ENCODE measurements around the gene KRT83. TPM values are rescaled to one million over a fixed set of nuclear protein-coding genes. Genes with fewer than 3 reads are reported as not detected.

Gene KRT83
- total and polyA plus RNA-seq, 2 donors (not counting 1 experiment from before 2014, with no cell fraction given): not detected

DNA sequence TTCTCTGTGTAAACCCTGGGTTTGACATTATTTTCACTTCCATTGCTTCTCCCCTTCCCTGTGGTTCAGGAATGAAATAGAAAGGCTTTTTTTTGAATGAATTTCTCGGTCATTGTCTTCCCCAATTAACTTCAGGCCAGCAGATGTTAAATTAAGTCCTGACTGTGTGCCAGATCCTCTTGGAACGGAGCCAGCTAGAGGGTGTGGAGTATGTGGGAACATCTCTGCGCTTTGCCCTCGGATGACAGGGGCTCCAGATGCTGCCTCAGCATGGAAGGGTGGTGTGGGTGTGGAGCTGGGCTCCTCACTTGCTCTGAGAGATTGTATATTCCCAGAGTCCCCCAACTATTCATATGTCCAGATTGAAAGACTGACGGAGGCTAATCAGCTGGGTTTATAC lies 33.0 kb upstream of the KRT83 start:
- Histone ChIP-seq H3K4me1 (ENCODE audit: control insufficient read depth, extremely low read depth, insufficient read depth, low read length) (no peaks in the 10 kb centered on the region), H4K20me1 (ENCODE audit: control insufficient read depth, extremely low read depth, insufficient read depth, low read length) (no peaks in the 10 kb centered on the region), H3K4me3 (replicated peaks in 1 of 4; ENCODE audit: control extremely low read depth in 1 of 4, insufficient read depth in 1 of 4, low read depth in 3 of 4, low read length in 4 of 4) (no peak overlapping the region), H3K9me3 (ENCODE audit: control insufficient read depth, insufficient read depth, low read depth, low read length) (no peaks in the 10 kb centered on the region), H3K79me2 (ENCODE audit: control insufficient read depth, insufficient read depth, low read length) (no peaks in the 10 kb centered on the region), H2AFZ (ENCODE audit: low read length) (no peak overlapping the region), H3K36me3 (ENCODE audit: control insufficient read depth, insufficient read depth, low read length) (no peaks in the 10 kb centered on the region), H3K4me2 (ENCODE audit: extremely low read depth, insufficient read depth, low read length) (no peak overlapping the region), H3K9ac (ENCODE audit: insufficient read depth, low read length) (no peak overlapping the region), H3K27me3 (ENCODE audit: control insufficient read depth, insufficient read depth, low read length) (peaks cover 7% of the 10 kb centered on the region), H3K27ac (ENCODE audit: insufficient read depth, low read length) (no peak overlapping the region)
- TF ChIP-seq, protein P1, sequence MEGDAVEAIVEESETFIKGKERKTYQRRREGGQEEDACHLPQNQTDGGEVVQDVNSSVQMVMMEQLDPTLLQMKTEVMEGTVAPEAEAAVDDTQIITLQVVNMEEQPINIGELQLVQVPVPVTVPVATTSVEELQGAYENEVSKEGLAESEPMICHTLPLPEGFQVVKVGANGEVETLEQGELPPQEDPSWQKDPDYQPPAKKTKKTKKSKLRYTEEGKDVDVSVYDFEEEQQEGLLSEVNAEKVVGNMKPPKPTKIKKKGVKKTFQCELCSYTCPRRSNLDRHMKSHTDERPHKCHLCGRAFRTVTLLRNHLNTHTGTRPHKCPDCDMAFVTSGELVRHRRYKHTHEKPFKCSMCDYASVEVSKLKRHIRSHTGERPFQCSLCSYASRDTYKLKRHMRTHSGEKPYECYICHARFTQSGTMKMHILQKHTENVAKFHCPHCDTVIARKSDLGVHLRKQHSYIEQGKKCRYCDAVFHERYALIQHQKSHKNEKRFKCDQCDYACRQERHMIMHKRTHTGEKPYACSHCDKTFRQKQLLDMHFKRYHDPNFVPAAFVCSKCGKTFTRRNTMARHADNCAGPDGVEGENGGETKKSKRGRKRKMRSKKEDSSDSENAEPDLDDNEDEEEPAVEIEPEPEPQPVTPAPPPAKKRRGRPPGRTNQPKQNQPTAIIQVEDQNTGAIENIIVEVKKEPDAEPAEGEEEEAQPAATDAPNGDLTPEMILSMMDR (conservative IDR thresholded peaks at IDR 0.05 in 1 of 2, IDR thresholded peaks at IDR 0.05 in 1 of 2; ENCODE audit: low read depth in 1 of 2, low read length in 2 of 2): no peak
- TF ChIP-seq EZH2 (IDR thresholded peaks at IDR 0.05; ENCODE audit: low read length, missing control alignments): no peak
- DNase-seq (ENCODE audit: low read depth in 2 of 2): no peak

DNA sequence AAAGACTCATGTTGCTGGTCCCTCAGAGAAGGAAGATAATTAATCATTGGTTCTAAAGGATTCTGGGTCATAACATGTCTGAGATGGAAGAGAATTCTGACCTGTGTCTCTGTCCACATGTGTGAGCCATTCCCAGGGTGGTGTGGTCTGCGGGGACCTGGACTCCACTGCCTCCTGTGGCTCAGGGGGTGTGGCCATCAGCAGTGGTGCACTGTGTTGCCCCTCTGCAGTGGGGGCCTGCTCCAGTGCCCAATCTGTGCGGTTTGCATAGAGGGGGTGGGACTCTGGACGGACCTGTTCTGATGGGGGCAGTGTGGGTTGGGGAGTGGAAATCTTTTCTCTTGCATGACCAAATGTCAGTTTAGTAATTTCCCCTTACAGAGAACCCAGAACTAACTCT lies 32.6 kb upstream of the KRT83 start:
- Histone ChIP-seq H3K9me3 (ENCODE audit: control insufficient read depth, insufficient read depth, low read depth, low read length) (no peaks in the 10 kb centered on the region), H4K20me1 (ENCODE audit: control insufficient read depth, extremely low read depth, insufficient read depth, low read length) (no peaks in the 10 kb centered on the region), H3K9ac (ENCODE audit: insufficient read depth, low read length) (no peak overlapping the region), H3K27me3 (ENCODE audit: control insufficient read depth, insufficient read depth, low read length) (peaks cover 7% of the 10 kb centered on the region), H3K4me2 (ENCODE audit: extremely low read depth, insufficient read depth, low read length) (no peak overlapping the region), H3K4me3 (replicated peaks in 1 of 4; ENCODE audit: control extremely low read depth in 1 of 4, insufficient read depth in 1 of 4, low read depth in 3 of 4, low read length in 4 of 4) (no peak overlapping the region), H3K79me2 (ENCODE audit: control insufficient read depth, insufficient read depth, low read length) (no peaks in the 10 kb centered on the region), H3K4me1 (ENCODE audit: control insufficient read depth, extremely low read depth, insufficient read depth, low read length) (no peaks in the 10 kb centered on the region), H2AFZ (ENCODE audit: low read length) (no peak overlapping the region), H3K36me3 (ENCODE audit: control insufficient read depth, insufficient read depth, low read length) (no peaks in the 10 kb centered on the region), H3K27ac (ENCODE audit: insufficient read depth, low read length) (no peak overlapping the region)
- DNase-seq (ENCODE audit: low read depth in 2 of 2): no peak
- TF ChIP-seq EZH2 (IDR thresholded peaks at IDR 0.05; ENCODE audit: low read length, missing control alignments): no peak
- TF ChIP-seq, protein P1 (conservative IDR thresholded peaks at IDR 0.05 in 1 of 2, IDR thresholded peaks at IDR 0.05 in 1 of 2; ENCODE audit: low read depth in 1 of 2, low read length in 2 of 2): no peak

DNA sequence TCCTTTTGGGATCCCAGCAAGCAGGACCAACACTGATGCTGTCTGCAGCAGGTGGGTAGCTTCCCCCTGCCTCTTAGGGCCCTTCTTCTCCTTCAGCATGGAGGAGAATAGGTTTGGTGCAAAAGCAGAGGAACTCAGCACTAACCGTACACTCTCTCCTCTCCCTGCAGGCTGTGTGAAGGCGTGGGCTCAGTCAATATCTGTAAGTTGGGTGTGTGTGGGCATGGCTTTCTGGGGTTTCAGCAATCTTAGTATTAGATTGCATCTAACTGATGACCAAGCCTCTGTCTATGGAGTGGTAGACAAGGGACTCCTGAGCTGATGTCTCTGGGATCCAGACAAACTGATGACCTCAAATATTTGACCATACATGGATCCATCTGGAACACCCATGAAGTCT lies 31.8 kb upstream of the KRT83 start:
- H3K27me3 ChIP-seq (ENCODE audit: control insufficient read depth, insufficient read depth, low read length): peaks cover 9% of the 10 kb centered on the region
- H2AFZ ChIP-seq (ENCODE audit: low read length): no peak overlapping the region
- DNase-seq (ENCODE audit: low read depth in 2 of 2): no peak
- H3K27ac ChIP-seq (ENCODE audit: insufficient read depth, low read length): no peak overlapping the region
- no peak overlapping the region for H3K4me3 ChIP-seq (replicated peaks in 1 of 4; ENCODE audit: control extremely low read depth in 1 of 4, insufficient read depth in 1 of 4, low read depth in 3 of 4, low read length in 4 of 4)
- no peaks in the 10 kb centered on the region for H3K4me1 ChIP-seq (ENCODE audit: control insufficient read depth, extremely low read depth, insufficient read depth, low read length)
- H3K79me2 ChIP-seq (ENCODE audit: control insufficient read depth, insufficient read depth, low read length): no peaks in the 10 kb centered on the region
- H3K36me3 ChIP-seq (ENCODE audit: control insufficient read depth, insufficient read depth, low read length): no peaks in the 10 kb centered on the region
- TF ChIP-seq EZH2 (IDR thresholded peaks at IDR 0.05; ENCODE audit: low read length, missing control alignments): no peak
- TF ChIP-seq, protein P1 (conservative IDR thresholded peaks at IDR 0.05 in 1 of 2, IDR thresholded peaks at IDR 0.05 in 1 of 2; ENCODE audit: low read depth in 1 of 2, low read length in 2 of 2): no peak
- no peak overlapping the region for H3K4me2 ChIP-seq (ENCODE audit: extremely low read depth, insufficient read depth, low read length)
- no peaks in the 10 kb centered on the region for H4K20me1 ChIP-seq (ENCODE audit: control insufficient read depth, extremely low read depth, insufficient read depth, low read length)
- H3K9ac ChIP-seq (ENCODE audit: insufficient read depth, low read length): no peak overlapping the region
- H3K9me3 ChIP-seq (ENCODE audit: control insufficient read depth, insufficient read depth, low read depth, low read length): no peaks in the 10 kb centered on the region

Data from fibroblast of lung (primary cell).